ENCODE measurements around the gene TMEM243.

DNA sequence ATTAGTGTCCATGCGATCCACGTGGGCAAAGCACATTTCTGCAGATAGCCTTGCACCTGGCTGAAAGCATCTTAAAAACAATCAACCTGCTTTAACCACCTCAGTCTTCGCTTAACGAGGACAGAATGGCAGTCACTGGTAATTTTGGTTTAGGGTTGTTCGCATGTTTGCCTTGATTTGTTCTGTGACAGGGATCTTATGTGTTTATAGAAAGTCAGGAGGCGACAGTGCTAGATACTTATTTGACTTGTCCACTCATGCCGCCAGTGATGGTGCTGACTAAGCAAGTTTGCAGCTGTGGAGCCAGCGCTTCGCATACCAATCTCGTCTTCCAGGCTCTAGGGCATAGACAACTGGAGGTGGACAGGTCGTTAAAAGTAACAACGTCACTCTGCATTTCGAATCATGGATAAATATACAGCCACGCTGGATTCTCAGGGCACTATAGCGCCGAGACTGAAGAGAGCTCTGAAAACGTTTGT, 1.2 kb upstream of the TMEM243 start:
- TF ChIP-seq, protein P1, sequence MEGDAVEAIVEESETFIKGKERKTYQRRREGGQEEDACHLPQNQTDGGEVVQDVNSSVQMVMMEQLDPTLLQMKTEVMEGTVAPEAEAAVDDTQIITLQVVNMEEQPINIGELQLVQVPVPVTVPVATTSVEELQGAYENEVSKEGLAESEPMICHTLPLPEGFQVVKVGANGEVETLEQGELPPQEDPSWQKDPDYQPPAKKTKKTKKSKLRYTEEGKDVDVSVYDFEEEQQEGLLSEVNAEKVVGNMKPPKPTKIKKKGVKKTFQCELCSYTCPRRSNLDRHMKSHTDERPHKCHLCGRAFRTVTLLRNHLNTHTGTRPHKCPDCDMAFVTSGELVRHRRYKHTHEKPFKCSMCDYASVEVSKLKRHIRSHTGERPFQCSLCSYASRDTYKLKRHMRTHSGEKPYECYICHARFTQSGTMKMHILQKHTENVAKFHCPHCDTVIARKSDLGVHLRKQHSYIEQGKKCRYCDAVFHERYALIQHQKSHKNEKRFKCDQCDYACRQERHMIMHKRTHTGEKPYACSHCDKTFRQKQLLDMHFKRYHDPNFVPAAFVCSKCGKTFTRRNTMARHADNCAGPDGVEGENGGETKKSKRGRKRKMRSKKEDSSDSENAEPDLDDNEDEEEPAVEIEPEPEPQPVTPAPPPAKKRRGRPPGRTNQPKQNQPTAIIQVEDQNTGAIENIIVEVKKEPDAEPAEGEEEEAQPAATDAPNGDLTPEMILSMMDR (IDR thresholded peaks at IDR 0.05; ENCODE audit: poor library complexity): no peak
- TF ChIP-seq EZH2phosphoT487 (IDR thresholded peaks at IDR 0.05; ENCODE audit: low read depth, severe bottlenecking, unreplicated experiment) (no peak), EZH2 (IDR thresholded peaks at IDR 0.05; ENCODE audit: borderline replicate concordance) (no peak)
